Measurements from ENCODE around the gene IGFBP4. TPM values are rescaled to one million over a fixed set of nuclear protein-coding genes. Genes with fewer than 3 reads are reported as not detected.

The IGFBP4 gene
- total RNA-seq: 100 to 1,000 TPM in 4 of 6 donors, 10 to 100 TPM in 2; 80.7 to 524 (median 169) TPM

DNA sequence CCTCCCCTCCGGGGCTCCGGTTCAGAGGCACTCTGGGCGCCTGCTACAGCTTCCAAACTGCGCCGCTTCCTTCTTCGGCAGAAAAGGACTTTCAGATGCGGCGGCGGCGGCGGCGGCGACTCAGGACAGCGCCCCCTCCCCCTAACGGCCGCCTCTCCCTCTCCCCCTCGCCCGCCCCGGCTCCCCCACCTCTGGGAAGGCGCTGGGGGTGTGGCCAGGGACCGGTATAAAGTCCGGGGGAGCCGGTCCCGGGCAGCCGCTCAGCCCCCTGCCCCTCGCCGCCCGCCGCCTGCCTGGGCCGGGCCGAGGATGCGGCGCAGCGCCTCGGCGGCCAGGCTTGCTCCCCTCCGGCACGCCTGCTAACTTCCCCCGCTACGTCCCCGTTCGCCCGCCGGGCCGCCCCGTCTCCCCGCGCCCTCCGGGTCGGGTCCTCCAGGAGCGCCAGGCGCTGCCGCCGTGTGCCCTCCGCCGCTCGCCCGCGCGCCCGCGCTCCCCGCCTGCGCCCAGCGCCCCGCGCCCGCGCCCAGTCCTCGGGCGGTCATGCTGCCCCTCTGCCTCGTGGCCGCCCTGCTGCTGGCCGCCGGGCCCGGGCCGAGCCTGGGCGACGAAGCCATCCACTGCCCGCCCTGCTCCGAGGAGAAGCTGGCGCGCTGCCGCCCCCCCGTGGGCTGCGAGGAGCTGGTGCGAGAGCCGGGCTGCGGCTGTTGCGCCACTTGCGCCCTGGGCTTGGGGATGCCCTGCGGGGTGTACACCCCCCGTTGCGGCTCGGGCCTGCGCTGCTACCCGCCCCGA is at the start of gene IGFBP4:
Gene IGFBP4, plus strand, starts transcription at position 255 of the 792 bp plus-strand sequence. Its CDS starts 286 bp downstream, at position 541.
- peak; percentile 84 to 96 for DNase-seq
- Histone ChIP-seq H3K9me3 (no peaks in the 10 kb centered on the region), H3K36me3 (no peaks in the 10 kb centered on the region), H3K27ac (peak within 1 kb of the TSS; percentile 85 to 92 (median 90)), H3K4me1 (peaks cover 35 to 52% (median 51%) of the 10 kb centered on the region in 4 donors), H3K4me3 (peak within 1 kb of the TSS; percentile 51 to 71 (median 67)), H3K27me3 (no peaks in the 10 kb centered on the region)
- TF ChIP-seq, protein P1, sequence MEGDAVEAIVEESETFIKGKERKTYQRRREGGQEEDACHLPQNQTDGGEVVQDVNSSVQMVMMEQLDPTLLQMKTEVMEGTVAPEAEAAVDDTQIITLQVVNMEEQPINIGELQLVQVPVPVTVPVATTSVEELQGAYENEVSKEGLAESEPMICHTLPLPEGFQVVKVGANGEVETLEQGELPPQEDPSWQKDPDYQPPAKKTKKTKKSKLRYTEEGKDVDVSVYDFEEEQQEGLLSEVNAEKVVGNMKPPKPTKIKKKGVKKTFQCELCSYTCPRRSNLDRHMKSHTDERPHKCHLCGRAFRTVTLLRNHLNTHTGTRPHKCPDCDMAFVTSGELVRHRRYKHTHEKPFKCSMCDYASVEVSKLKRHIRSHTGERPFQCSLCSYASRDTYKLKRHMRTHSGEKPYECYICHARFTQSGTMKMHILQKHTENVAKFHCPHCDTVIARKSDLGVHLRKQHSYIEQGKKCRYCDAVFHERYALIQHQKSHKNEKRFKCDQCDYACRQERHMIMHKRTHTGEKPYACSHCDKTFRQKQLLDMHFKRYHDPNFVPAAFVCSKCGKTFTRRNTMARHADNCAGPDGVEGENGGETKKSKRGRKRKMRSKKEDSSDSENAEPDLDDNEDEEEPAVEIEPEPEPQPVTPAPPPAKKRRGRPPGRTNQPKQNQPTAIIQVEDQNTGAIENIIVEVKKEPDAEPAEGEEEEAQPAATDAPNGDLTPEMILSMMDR (IDR thresholded peaks at IDR 0.05): peak; percentile 22 to 71 (median 52)
- peak in 1 of 2 donors; percentile 70 for TF ChIP-seq POLR2AphosphoS5 (IDR thresholded peaks at IDR 0.05)
- peak in 3 of 4 donors; percentile 45 to 78 (median 64) for TF ChIP-seq POLR2A (IDR thresholded peaks at IDR 0.05)
- TF ChIP-seq EP300 (IDR thresholded peaks at IDR 0.05): no peak
- ATAC-seq (ENCODE audit: low FRiP score in 2 of 2): peak; percentile 75 to 87
- 0 to 1% methylated on average over 2 to 31 of the region's 98 CpGs for WGBS, 2 donors

DNA sequence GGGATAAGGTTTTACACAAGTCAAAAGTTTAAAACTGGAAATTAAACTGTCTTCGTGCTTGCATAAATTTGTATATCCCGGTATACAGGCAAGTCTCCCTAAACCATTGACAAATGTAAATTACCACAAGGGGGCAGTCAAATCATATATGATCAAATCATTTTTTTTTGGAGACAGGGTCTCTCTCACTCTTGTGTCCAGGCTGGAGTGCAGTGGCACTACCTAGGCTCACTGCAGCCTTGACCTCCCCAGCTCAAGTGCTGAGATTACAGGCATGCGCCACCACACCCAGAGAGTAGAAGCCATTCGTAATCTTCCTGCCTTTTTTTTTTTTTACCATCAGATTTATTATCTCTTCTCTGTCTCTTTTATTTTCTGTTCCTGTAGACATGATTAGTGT is 44.1 kb upstream of the IGFBP4 start:
- Histone ChIP-seq H3K9me3 (no peaks in the 10 kb centered on the region), H3K4me1 (no peaks in the 10 kb centered on the region), H3K4me3 (no peak overlapping the region), H3K36me3 (no peaks in the 10 kb centered on the region), H3K27ac (no peak overlapping the region), H3K27me3 (no peaks in the 10 kb centered on the region)
- 45 to 51% methylated on average over 4 of the region's 4 CpGs for WGBS, 2 donors
- no peak for TF ChIP-seq POLR2AphosphoS5 (IDR thresholded peaks at IDR 0.05)
- TF ChIP-seq, protein P1 (IDR thresholded peaks at IDR 0.05): peak in 5 of 6 experiments; percentile 36 to 54 (median 50)
- DNase-seq (no peak), ATAC-seq (ENCODE audit: low FRiP score in 2 of 2) (peak in 1 of 2 donors; percentile 62)

DNA sequence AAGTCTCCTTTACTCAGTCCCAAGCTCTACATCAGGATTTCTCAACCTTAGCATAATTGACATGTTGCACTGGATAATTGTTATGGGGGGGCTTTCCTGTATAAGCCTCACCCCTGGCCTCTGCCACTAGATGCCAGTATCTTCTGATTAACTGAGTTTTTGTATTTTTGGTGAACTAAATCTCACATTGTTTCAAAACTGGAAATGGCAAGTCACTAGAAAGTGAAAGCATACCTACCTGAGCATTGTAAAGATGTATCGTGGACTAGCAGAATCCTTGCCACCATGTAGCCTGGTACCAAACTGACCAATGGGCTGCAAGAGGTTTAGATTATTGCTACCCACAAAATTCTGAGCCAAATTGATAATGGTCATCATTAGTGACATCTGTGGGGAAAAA is 40.6 kb upstream of the IGFBP4 start:
- no peak for ATAC-seq (ENCODE audit: low FRiP score in 2 of 2)
- Histone ChIP-seq H3K9me3 (no peaks in the 10 kb centered on the region), H3K4me3 (no peak overlapping the region), H3K4me1 (no peaks in the 10 kb centered on the region), H3K36me3 (no peaks in the 10 kb centered on the region), H3K27me3 (no peaks in the 10 kb centered on the region), H3K27ac (no peak overlapping the region)
- DNase-seq: no peak
- TF ChIP-seq POLR2AphosphoS5 (IDR thresholded peaks at IDR 0.05) (no peak), EP300 (IDR thresholded peaks at IDR 0.05) (no peak), POLR2A (IDR thresholded peaks at IDR 0.05) (no peak)
- TF ChIP-seq, protein P1 (IDR thresholded peaks at IDR 0.05): no peak
- WGBS, 2 donors: 89 to 96% methylated on average over 1 of the region's 1 CpG

DNA sequence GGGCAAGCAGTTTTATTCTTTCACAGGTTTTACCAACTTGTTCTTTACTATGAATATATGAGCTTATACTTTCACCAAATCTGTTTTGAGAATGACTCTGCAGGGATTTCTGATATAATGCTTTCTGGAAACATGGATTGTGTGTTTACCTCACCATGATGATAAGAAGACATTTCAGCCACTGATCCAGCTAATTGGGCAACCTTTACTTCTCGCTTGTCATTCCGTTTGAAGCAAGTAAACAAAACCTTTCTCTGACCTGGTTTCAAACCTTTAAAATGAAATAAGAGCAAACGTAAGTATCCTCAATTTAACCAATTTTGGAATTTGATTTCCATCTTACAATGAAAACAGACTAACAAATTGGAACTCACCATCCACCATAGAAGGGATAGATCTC is 39.2 kb upstream of the IGFBP4 start:
- H3K4me3 ChIP-seq: no peak overlapping the region
- H3K9me3 ChIP-seq: no peaks in the 10 kb centered on the region
- WGBS, 2 donors: 70 to 76% methylated on average over 3 of the region's 3 CpGs
- no peaks in the 10 kb centered on the region for H3K36me3 ChIP-seq
- no peak overlapping the region for H3K27ac ChIP-seq
- H3K4me1 ChIP-seq: no peaks in the 10 kb centered on the region
- TF ChIP-seq EP300 (IDR thresholded peaks at IDR 0.05) (no peak), POLR2A (IDR thresholded peaks at IDR 0.05) (no peak), POLR2AphosphoS5 (IDR thresholded peaks at IDR 0.05) (no peak)
- TF ChIP-seq, protein P1 (IDR thresholded peaks at IDR 0.05): no peak
- ATAC-seq (ENCODE audit: low FRiP score in 2 of 2) (no peak), DNase-seq (no peak)
- H3K27me3 ChIP-seq: no peaks in the 10 kb centered on the region
